Stimulated activated CD8-positive, alpha-beta memory T cell treated with anti-CD3 and anti-CD28 coated beads, Interleukin-7, amount 100 ng/mL, for 48 hours (primary cell): ENCODE data around the gene NR5A2.
"Not testable (repeated sequence)": the region's sequence is repeated elsewhere in the genome, so short reads cannot be mapped to it uniquely, and the experiment has no call there.

Experiments
- DNase-seq, 2 donors: peaks; one replicate each; pipeline ENCODE4 v3.0.0-alpha.2; 2020; ENCODE audit warnings: low read depth in 1 of 2; ENCODE audit errors: extremely low read depth in 1 of 2

The NR5A2 gene

DNA sequence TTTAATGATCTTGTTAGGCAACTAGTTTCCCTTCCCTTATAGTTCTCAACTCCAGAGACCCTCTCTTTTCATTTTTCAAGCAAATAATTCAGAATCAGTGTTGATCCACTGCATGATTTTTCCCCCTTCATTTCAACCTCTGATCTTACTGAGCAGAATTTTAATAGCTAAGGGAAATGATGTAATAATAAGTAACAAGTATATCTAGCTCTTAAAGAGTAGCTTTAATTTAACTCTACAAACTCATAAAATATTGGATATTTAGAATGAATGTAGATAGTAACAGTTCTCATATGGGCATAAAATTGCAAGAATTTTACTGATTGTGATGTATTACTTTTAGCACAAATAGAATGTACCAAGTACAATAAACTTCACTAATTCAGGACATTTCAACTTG, 130.2 kb downstream of the NR5A2 start:
- DNase-seq: no peak

DNA sequence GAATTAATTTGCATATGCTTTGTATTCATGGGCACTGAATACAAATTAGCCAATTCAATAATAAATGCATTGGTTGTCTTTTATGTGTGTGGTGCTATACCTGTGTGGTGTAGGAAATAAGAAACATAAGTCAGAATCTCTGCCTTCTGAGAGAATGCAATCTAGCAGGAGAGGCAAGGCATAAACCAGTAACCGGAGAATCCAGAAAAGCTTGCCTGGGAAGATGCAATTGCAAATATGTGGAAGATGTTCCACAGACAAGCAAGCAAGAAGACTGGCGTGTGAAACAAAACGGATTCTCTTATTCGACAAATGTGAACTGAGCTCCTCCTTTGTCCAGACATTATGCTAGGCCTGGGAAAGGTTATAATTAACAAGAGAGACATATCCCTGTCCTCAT, 134.3 kb downstream of the NR5A2 start:
- no peak for DNase-seq

DNA sequence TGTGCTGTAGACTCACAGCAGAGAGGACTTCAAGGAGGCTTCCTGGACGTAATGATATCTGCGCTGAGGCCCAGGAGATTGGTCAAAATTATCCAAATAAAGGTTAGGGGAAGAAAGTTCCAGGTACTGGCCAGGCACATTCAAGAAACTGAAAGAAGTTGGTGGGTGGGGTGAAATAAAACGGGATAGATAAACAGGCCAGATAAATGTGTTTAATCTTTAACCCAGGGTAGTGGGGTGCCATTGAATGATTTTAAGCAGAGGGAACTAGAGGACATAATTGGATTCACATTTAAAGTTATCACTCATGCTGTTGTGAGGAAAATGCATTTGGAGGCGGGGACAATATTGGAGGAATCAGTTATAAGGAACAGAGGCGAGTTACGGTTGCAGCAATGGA, 134.7 kb downstream of the NR5A2 start:
- DNase-seq: no peak

DNA sequence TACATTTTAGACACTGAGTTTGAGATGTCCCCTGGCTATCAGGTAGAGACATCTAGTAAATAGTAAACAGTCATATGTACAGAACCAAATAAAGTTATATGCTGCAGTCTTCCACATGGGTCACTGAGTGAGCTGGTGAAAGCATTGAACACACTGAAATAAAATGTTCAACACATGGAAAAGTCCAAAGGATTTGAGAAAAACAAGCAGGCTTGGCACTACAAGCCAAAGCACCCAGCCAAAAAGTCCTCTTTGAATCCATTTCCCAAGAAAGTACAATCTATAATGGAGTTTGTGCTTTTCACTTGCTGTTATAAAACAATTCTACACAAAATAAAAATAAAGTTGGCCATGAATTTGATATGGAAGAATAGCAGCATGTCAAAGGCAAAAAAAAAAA, 135.4 kb downstream of the NR5A2 start:
- DNase-seq: no peak

DNA sequence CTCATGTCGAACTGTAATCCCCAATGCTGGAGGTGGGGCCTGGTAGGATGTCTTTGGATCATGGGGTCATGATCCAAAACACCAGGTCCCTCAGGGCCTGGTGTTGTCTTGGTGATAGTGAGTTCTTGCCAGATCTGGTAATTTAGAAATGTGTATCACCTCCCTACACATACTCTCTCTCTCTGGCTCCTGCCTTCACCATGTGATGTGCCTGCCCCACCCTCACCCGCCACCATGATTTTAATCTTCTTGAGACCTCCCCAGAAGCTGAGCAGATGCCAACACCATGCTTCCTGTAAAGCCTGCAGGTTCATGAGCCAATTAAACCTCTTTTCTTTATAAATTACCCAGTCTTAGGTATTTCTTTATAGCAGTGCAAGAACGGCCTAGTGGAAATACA, 136.4 kb downstream of the NR5A2 start:
- no peak for DNase-seq

DNA sequence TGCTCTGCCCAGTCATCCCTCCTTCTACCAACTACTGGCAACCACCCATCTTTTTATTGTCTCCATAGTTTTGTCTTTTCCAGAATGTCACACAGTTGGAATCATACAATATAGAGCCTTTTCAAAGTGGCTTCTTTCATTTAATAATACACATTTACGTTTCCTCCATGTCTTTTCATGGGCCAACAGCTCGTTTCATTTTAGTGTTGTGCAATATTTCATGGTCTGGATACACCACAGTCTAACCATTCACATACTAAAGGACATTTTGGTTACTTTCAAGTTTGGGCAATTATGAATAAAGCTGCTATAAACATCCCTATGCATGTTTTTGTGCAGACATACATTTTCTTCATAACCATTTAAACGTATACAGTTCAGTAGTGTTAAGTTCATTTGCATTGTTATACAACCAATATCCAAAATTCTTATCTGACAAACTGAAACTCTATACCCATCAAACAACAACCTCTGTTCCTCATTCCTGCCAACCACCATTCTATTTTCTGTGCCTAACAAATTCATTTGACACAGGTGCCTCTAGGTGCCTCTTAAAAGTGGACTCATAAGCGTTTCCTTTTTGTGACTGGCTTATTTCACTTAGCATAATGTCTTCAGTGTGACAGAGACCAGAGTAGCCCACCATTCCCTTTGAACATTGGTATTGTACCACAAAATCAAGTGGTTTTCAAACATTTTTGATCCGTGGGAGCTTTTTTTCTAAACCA, 138.1 kb downstream of the NR5A2 start:
- DNase-seq: no peak

DNA sequence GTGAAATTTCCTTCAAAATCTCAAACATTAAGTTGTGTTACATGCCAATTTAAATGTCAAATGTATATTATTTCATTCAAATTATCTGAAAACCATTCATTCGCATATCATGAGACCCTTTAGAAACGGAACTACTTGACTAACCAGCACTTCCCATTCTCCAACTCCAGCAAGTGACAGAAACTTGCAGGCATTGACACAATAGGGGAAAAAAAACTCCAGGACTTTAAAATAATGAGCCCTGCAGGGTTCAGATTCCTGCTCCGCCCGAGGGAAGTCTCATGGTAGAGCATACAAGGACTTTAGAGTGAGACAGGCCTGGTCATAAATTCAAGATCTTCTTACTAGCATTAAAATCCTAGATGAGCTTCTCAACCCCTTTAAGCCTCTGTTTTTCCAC, 138.9 kb downstream of the NR5A2 start:
- DNase-seq: no peak

DNA sequence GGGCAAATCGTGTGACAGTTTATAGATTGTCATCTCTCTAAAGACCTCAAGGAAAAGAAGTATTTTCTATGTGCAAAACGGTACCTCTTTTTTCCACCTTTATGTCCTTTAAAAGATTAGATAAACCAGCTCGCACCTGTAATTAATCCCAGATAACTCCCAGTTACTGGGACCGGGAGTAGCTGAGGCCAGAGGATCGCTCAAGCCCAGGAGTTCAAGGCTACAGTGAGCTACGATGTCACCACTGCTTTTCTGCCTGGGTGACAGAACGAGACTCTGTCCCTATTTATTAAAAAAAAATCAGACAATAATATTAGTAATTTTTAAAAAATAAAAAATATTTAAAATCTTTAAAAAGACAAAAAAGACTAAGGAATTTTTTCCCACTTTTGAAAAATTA, 141.4 kb downstream of the NR5A2 start:
- no peak for DNase-seq

DNA sequence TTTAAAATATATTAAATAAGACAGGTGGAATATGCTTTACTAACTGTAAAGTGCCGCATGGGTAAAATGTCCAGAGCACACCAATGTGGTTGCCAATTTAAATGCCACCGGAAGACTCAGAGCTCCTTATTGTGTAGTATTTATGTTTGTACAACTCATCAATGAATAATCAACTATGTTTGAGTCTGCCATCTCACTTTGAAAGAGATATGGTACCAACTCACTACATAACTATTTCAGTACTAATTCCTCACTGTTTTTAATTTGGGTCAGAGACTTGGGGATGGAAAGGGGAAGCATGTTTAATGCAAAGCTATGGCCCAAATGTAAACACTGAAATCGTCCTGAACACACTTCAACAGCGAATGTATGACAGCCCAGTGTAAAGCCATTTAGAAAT, 144.8 kb downstream of the NR5A2 start:
- DNase-seq: no peak

DNA sequence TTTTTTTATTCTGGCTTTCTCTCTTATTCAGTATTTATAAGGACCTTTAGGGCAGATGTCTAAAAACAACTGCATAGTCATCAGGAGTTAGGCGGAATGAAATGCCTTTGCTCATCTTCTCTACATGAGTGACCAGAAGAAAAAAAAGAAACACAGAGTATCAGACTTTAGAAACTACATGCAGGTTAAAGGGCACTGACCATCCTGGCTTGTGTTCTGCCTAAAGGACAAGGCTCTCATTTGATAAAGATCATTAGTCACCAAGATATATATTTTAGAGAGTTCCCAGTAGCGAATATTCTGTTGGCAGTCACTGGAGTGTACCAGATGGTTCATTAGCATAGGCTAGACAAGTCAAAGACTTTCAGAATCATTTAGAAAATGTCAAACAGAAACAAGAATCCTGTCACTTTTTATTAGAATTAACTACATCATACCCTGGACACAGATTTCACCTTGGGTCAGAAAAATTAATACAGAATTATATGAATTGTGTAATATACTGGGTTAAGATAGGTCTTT, 145.6 kb downstream of the NR5A2 start:
- no peak for DNase-seq

DNA sequence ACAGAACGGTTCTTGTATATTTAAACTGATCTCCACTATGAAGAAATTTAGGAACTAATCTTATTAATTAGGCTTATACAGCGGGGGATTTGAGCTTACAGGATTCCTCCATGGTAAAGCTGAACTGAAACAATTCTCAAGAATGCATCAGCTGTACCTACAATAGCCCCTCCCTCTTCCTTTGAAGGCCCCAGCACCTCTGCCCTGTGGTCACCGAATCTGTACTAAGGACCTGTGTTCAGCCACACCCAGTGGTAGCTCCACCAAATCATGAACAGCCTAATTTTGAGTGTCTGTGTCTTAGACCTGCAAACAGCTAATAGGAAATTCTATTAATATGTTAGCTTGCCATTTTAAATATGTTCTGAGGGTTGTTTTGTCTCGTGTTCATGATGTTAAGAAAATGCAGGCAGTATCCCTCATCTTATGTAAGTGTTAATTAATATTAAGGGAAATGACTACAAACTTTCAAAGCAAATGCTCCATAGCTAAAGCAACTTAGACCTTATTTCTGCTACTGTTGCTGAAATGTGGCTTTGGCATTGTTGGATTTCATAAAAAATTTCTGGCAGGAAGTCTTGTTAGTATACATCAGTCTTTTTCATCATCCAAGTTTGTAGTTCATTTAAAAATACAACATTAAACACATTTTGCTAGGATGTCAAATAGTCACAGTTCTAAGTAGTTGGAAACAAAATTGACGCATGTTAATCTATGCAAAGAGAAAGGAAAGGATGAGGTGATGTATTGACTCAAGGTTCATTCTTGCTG, 147.2 kb downstream of the NR5A2 start:
- no peak for DNase-seq

DNA sequence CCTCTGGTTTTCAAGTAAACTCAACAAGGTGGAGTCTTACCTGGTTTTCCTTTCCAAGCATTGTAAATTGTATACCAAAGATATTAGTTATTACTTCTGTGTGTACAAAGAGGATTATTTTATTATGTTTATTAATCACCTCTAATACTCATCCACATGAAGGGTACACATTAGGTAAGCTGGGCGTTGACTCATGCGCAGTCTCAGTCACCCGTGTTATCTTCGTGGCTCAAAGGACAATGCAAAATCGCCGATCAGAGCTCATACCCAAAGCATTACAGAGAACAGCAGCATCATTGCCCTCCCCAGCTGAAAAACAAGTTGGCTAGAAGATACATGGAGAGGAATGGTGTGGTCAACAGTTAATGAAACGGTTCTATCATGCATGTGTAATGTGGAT, 148.7 kb downstream of the NR5A2 start:
- no peak for DNase-seq

DNA sequence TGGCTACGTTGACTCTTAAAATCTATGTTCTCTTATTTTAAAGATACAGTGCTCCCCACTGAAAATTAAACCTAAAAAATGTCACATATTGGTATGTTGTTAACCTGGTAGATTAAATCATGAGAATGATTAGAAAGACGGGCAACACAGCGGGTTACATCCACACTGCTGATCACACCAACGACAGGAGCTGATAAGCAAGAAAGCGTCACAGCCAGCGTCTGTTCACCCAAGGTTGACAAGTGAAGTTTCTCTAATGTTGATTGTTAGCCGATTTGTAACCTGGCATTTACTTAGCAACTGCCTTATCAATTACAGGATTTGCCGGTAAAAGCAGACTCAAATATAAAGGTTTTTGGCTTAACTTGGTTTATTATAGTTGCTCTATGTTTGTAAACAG, 149.3 kb downstream of the NR5A2 start:
- no peak for DNase-seq

DNA sequence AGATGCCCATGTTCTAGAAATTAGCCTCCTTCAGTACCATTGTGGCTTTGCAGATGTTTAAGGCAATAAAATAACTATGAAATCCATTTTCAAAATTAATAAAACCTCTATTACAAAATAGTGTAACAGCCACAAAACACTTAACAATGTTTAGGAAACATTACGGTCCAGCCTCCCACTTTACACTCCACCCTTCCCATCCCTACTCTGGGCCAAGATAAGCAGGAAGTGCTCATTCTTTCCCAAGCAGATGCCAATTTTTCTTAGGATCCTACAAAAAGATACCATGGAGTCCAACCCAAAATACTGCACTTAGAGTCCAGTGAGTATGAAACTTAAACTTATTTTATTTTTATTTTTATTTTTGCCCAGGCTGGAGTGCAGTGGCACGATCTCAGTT, 150.8 kb downstream of the NR5A2 start:
- DNase-seq: no peak

DNA sequence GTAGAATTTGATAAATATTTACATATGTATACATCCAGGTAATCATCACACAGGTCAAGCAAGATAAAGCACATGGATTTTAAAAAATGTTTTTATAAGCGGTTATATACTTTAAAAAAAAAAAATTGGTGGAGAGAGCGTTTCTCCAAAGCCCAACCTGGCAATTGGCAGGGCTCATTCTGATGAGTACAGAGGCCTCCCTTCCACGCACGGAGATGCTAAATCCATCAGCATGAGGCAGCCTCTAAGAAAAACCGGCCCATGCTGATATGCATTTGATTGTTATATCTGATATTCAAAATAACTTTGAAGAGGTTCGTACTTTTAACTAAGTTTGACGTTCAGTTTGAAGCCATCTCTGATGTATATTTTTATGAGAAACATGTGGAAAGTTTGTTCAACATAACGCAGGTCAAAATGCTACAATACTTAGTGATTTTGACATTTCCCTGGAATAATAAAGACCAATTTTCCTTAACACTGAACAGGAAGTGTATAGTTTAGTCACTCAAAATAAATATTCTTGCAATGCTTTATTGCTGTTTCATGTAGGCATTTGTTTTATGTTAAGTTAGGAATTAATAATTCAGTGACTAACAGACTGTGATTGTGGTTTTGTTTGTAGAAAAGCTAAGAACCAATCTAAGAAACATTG, 151.7 kb downstream of the NR5A2 start:
- DNase-seq: no peak

DNA sequence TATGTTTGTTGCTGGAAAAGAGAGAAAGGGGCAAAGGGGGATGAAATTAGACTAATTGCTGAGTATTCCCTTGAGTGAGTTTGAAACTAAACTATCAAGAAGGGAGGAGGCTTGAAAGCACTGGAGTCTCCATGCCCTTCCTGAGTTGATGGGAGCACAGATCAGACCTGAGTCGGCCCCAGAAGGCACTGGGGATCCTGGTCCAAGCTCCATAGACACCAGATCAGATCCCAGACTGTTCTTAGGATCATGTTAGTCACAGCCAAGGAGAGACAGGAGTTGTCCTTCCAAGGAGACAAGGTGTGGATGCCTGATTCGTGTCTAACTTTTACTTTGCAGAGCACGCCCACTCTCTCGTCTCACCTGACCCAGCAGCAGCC, 152.3 kb downstream of the NR5A2 start:
- DNase-seq: no peak

DNA sequence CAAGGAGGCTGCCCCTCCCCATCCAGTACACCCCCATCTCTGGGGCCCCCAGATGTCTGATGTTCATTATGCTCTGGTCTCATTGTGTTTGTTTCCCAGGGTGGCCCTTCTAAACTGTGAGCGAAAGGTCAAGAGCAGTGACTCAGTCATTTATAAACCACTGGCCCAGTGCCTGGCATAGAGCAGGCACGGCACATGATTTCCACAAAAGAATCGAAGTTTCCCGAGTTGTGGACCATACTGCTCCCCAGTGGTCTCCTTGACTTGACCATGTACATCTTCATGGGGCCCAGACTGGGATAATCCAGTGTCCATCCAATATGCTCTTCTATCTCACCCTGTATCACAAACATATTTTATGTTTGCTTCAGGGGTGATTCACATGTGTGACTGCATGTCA, 153.3 kb downstream of the NR5A2 start:
- DNase-seq: no peak

DNA sequence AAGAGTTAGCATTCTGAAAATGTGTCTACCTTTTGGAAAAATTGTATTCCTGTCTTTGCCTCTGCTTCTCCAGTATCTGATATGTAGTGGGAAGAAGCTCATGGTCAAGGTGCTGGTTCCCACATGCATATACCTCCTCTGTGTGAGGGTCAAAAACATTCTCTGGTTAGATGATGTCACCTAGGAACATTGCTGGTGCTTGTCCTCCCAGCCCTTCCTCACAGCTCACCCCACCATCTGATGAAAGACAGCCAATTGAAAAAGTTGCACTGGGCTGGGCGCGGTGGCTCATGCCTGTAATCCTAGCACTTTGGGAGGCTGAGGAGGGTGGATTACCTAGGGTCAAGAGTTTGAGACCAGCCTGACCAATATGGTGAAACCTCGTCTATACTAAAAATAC, 154.4 kb downstream of the NR5A2 start:
- DNase-seq: no peak

DNA sequence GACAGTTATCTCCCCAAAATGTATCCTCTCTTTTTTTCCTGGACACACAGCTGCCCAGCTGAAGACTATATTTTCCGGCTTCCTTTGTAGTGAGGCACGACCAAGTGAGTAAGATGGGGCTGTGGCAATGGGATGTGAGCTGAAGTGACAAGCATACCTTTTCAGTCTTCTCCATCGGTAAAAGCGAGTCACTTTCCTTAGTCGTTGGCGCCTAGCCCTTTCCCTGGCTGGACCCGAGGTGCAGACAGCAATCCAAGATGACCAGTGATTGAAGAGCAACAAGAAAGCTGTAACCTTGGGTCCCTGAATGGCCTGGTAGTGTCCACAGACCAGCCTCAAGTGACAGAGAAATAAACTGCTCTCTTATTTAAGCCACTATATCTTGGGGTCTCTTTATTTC, 155.2 kb downstream of the NR5A2 start:
- no peak for DNase-seq

DNA sequence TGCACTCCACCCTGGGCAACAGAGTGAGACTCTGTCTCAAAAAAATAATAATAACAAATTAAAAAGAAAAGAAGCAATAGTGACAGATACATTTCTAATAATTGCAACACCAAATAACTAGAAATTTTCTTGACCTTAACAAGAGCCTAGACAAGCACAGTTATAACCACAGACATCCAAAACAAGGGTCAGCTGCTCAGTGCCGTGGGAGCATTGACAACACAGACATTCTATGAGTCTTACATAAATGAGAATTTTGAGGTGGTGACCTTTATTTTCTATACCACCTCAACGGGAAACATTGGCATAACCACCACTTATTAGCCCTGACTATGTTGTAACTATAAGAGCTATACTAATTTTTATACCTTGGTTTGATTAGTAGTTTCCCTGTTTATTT, 156.1 kb downstream of the NR5A2 start:
- no peak for DNase-seq

DNA sequence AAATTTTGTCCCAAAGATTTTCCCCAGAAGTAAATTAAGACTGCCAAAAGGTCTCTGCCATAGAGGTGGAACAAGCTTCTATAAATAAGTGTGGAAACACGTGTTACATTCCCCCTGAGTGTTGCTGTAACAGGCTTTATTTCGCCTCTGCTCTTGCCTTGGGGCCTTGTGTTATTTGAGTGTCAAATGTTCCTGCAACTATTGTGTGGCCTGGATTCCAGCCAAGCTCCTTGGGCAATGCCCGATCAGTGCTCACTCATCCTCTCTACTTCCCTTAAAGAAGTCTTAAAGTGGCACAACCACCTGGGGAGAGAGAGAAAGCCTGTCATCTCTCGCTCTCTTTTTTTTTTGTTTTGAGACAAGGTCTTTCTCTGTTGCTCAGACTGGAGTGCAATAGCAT, 156.7 kb downstream of the NR5A2 start:
- DNase-seq: no peak

DNA sequence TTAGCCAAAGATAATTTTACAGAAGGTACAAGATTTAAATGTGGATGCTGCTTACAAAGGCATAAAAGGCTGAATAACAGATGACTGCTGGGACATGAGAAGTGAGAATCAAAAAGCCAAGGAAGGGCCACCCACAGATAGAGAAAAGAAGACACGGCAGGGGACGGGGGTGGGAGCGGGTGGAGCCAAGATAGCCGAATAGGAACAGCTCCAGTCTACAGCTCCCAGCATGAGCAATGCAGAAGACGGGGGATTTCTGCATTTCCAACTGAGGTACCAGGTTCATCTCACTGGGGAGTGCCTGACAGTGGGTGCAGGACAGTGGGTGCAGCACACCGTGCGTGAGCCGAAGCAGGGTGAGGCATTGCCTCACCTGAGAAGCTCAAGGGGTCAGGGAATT, 157.7 kb downstream of the NR5A2 start:
- DNase-seq: not testable (repeated sequence)
